HCT116 (cell line): ENCODE measurements around the gene SUPV3L1. TPM values are rescaled to one million over a fixed set of nuclear protein-coding genes. Genes with fewer than 3 reads are reported as not detected.

Experiments
- ATAC-seq: fragments of 200-7000 bp; cut with Tn5 transposase; 2 replicates; pipeline ENCODE4 v1.9.1; 2020; ENCODE audit warnings: mild to moderate bottlenecking, moderate library complexity
- BruUV-seq: library from RNA; stranded (reverse); fragments of 400-500 nt; replicated peaks from 2 replicates; lab custom pipeline; 2021; lab: Mats Ljungman, UMichigan
- CTCF ChIA-PET: fragments of 300-600 bp; sonication (Branson Sonifier 250); formaldehyde crosslinking; loops from one replicate; lab custom pipeline; 2021; ENCODE audit warnings: antibody characterized with exemption; lab: Charles Lee
- POLR2A ChIA-PET: fragments of 300-600, 350-600 bp; sonication (Branson Sonifier 250); formaldehyde crosslinking; loops from one replicate; lab custom pipeline; 2021; ENCODE audit warnings: antibody characterized with exemption; lab: Charles Lee
- RAD21 ChIA-PET, 2 experiments: fragments of 300-600 bp; sonication (Branson Sonifier 250); formaldehyde crosslinking; loops; one replicate each; lab custom pipeline; 2023; ENCODE audit warnings: low total read pairs in 2 of 2; ENCODE audit not compliant: uncharacterized antibody in 2 of 2, unreplicated experiment in 2 of 2, low non-redundant PET in 1 of 2; lab: Charles Lee
- DNase-seq: peaks from one replicate; pipeline ENCODE4 v3.0.0-alpha.2; 2010; ENCODE audit warnings: low read depth, low spot score
- H2AFZ ChIP-seq: fragments of 200-600 bp; shearing (Covaris generic), sonication (generic); 2 replicates; pipeline ENCODE4 v1.6.1; 2017; ENCODE audit warnings: low read depth, mixed run types, mixed read lengths, antibody characterized with exemption, low read length; ENCODE audit not compliant: poor library complexity, severe bottlenecking
- H3K27ac ChIP-seq: 2 replicates; pipeline ENCODE4 v1.5.1; 2012; ENCODE audit warnings: low read depth, low read length
- H3K27me3 ChIP-seq: fragments of 200-600 bp; sonication (generic); 2 replicates; pipeline ENCODE4 v1.6.1; 2016; ENCODE audit warnings: mixed run types, low read length, mixed read lengths; ENCODE audit not compliant: insufficient read depth
- H3K36me3 ChIP-seq, 2 experiments: fragments of 200-500 bp in 1 of 2; fragments of 200-600 bp in 1 of 2; sonication (Bioruptor generic) in 1 of 2; sonication (generic) in 1 of 2; 2 replicates each; pipeline versions ENCODE4 v1.5.1 to v1.6.1; 2014 to 2016; ENCODE audit warnings: low read length in 2 of 2, inconsistent platforms in 1 of 2, mixed read lengths in 1 of 2, mixed run types in 1 of 2; ENCODE audit not compliant: insufficient read depth in 2 of 2, control insufficient read depth in 1 of 2
- H3K4me1 ChIP-seq, 2 experiments: fragments of 200-600 bp in 1 of 2; sonication (generic) in 1 of 2; 2 replicates each; pipeline versions ENCODE4 v1.5.1 to v1.6.1; 2012 to 2017; ENCODE audit warnings: low read length in 2 of 2, inconsistent platforms in 1 of 2, mild to moderate bottlenecking in 1 of 2, mixed read lengths in 1 of 2, mixed run types in 1 of 2, moderate library complexity in 1 of 2; ENCODE audit not compliant: insufficient read depth in 2 of 2, control insufficient read depth in 1 of 2
- H3K4me2 ChIP-seq: fragments of 200-600 bp; sonication (generic); 2 replicates; pipeline ENCODE4 v1.6.1; 2017; ENCODE audit warnings: mixed run types, low read length, mixed read lengths
- H3K4me3 ChIP-seq, 2 experiments: fragments of 200-600 bp in 1 of 2; sonication (generic) in 1 of 2; replicated peaks in 1 of 2; 2 replicates each; pipeline ENCODE4 v1.5.1; 2011 to 2016; ENCODE audit warnings: low read length in 2 of 2, control low read depth in 1 of 2, low read depth in 1 of 2, mild to moderate bottlenecking in 1 of 2, mixed read lengths in 1 of 2, mixed run types in 1 of 2
- H3K79me2 ChIP-seq: fragments of 200-600 bp; sonication (generic); 2 replicates; pipeline ENCODE4 v1.6.1; 2017; ENCODE audit warnings: mild to moderate bottlenecking, mixed run types, low read length, moderate library complexity, mixed read lengths; ENCODE audit not compliant: insufficient read depth
- H3K9ac ChIP-seq: fragments of 200-600 bp; sonication (generic); 2 replicates; pipeline ENCODE4 v1.6.1; 2016; ENCODE audit warnings: low read length, mixed read lengths
- H3K9me2 ChIP-seq: fragments of 200-600 bp; sonication (generic), shearing (Covaris generic); 2 replicates; pipeline ENCODE4 v1.6.1; 2017; ENCODE audit warnings: mixed run types, mild to moderate bottlenecking, moderate library complexity; ENCODE audit not compliant: insufficient read depth
- H3K9me3 ChIP-seq, 2 experiments: fragments of 200-500 bp in 1 of 2; fragments of 200-600 bp in 1 of 2; sonication (Bioruptor generic) in 1 of 2; sonication (generic) in 1 of 2; 2 replicates each; pipeline ENCODE4 v1.6.1; 2014 to 2017; ENCODE audit warnings: low read length in 2 of 2, mixed read lengths in 2 of 2, inconsistent platforms in 1 of 2, low read depth in 1 of 2, mild to moderate bottlenecking in 1 of 2, mixed run types in 1 of 2, moderate library complexity in 1 of 2; ENCODE audit not compliant: control insufficient read depth in 1 of 2, insufficient read depth in 1 of 2
- H4K20me1 ChIP-seq: fragments of 200-600 bp; sonication (generic), shearing (Covaris generic); 2 replicates; pipeline ENCODE4 v1.6.1; 2017; ENCODE audit warnings: mixed run types, mild to moderate bottlenecking, moderate library complexity; ENCODE audit not compliant: insufficient read depth
- CBX3 ChIP-seq: IDR thresholded peaks from 2 replicates; pipeline ENCODE4 v1.6.1; 2012; ENCODE audit warnings: low read depth
- CEBPB ChIP-seq: IDR thresholded peaks from 2 replicates; pipeline ENCODE4 v1.6.1; 2012; ENCODE audit warnings: low read depth
- ELF1 ChIP-seq: IDR thresholded peaks from 2 replicates; pipeline ENCODE4 v1.6.1; 2012; ENCODE audit warnings: low read depth, borderline replicate concordance
- EZH2phosphoT487 ChIP-seq: fragments of 200-600 bp; IDR thresholded peaks from 2 replicates; pipeline ENCODE4 v1.6.1; 2018; ENCODE audit warnings: antibody characterized with exemption, borderline replicate concordance
- POLR2A ChIP-seq: IDR thresholded peaks from 2 replicates; pipeline ENCODE4 v1.7.0; 2011; ENCODE audit warnings: borderline replicate concordance; ENCODE audit not compliant: insufficient read depth, insufficient read length; ENCODE audit errors: extremely low read depth
- POLR2AphosphoS5 ChIP-seq: IDR thresholded peaks from 2 replicates; pipeline ENCODE4 v1.6.1; 2011; ENCODE audit warnings: mild to moderate bottlenecking, low read depth, low read length, moderate library complexity
- SP1 ChIP-seq: IDR thresholded peaks from 2 replicates; pipeline ENCODE4 v1.6.1; 2012; ENCODE audit warnings: low read depth
- TCF7L2 ChIP-seq: IDR thresholded peaks from 2 replicates; pipeline ENCODE4 v1.7.0; 2011; ENCODE audit warnings: borderline replicate concordance, inconsistent platforms; ENCODE audit not compliant: insufficient read depth, insufficient read length; ENCODE audit errors: extremely low read depth
- intact Hi-C: fragments of 100-400 bp; cut with micrococcal nuclease; formaldehyde crosslinking; loops from 2 replicates; pipeline ENCODE4 v1.10.0; 2022
- total RNA-seq: library from RNA; stranded (reverse); gene quantifications from one replicate; pipeline ENCODE4 v1.2.1, GENCODE V29; 2021; ENCODE audit not compliant: unreplicated experiment
- TF ChIP-seq, protein P1 (sequence below): IDR thresholded peaks from 2 replicates; pipeline ENCODE4 v1.6.1; 2012; ENCODE audit warnings: low read depth
- TF ChIP-seq, protein P2 (sequence below): IDR thresholded peaks from 2 replicates; pipeline ENCODE4 v1.6.1; 2012

Gene SUPV3L1
- total RNA-seq, 1 experiment from 2014 or later, result 59.7 TPM

DNA sequence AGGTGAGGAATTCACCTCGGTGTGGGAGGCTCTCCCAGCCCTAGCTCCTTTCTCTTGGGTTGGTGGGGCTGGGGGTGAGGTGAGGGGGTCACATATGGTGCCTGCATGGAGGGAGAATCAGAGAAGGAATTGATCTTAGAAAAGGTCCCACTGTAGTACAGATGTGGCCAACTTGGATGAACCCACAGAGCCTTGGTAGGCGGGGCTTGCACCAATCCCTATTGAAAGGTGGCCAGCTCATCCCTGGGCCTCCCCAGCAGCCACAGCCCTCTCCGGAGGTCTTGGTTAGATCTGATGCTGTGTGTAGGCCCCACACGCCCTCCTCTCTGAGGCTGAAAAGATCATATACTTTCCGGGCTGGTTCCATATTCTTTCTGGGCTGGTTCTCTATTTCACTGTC, 59.1 kb downstream of the SUPV3L1 start:
- no peak for TF ChIP-seq ELF1
- TF ChIP-seq CEBPB, result no peak
- TF ChIP-seq, protein P1, sequence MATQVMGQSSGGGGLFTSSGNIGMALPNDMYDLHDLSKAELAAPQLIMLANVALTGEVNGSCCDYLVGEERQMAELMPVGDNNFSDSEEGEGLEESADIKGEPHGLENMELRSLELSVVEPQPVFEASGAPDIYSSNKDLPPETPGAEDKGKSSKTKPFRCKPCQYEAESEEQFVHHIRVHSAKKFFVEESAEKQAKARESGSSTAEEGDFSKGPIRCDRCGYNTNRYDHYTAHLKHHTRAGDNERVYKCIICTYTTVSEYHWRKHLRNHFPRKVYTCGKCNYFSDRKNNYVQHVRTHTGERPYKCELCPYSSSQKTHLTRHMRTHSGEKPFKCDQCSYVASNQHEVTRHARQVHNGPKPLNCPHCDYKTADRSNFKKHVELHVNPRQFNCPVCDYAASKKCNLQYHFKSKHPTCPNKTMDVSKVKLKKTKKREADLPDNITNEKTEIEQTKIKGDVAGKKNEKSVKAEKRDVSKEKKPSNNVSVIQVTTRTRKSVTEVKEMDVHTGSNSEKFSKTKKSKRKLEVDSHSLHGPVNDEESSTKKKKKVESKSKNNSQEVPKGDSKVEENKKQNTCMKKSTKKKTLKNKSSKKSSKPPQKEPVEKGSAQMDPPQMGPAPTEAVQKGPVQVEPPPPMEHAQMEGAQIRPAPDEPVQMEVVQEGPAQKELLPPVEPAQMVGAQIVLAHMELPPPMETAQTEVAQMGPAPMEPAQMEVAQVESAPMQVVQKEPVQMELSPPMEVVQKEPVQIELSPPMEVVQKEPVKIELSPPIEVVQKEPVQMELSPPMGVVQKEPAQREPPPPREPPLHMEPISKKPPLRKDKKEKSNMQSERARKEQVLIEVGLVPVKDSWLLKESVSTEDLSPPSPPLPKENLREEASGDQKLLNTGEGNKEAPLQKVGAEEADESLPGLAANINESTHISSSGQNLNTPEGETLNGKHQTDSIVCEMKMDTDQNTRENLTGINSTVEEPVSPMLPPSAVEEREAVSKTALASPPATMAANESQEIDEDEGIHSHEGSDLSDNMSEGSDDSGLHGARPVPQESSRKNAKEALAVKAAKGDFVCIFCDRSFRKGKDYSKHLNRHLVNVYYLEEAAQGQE, result no peak
- no peak for TF ChIP-seq CBX3
- no peak for TF ChIP-seq POLR2A
- TF ChIP-seq, protein P2, sequence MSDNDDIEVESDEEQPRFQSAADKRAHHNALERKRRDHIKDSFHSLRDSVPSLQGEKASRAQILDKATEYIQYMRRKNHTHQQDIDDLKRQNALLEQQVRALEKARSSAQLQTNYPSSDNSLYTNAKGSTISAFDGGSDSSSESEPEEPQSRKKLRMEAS, result no peak
- no peak for TF ChIP-seq POLR2AphosphoS5
- no peak for TF ChIP-seq TCF7L2
- no peak for TF ChIP-seq EZH2phosphoT487
- TF ChIP-seq SP1, result no peak
- Histone ChIP-seq H3K9ac (no peak overlapping the region), H3K4me2 (no peak overlapping the region), H3K4me3 (no peak overlapping the region), H3K27me3 (no peaks in the 10 kb centered on the region), H3K79me2 (no peaks in the 10 kb centered on the region), H3K9me3 (no peaks in the 10 kb centered on the region), H3K4me1 (peaks cover 0 to 8% of the 10 kb centered on the region in 2 experiments; a peak in 1 of 4 replicates), H4K20me1 (no peaks in the 10 kb centered on the region), H2AFZ (no peak overlapping the region), H3K9me2 (no peaks in the 10 kb centered on the region), H3K36me3 (no peaks in the 10 kb centered on the region), H3K27ac (no peak overlapping the region)
- ATAC-seq (no peak), DNase-seq (no peak)
- ChIA-PET CTCF (interaction anchor here (0.7 to 2.0 kb wide), 3 partner anchors 138 to 169 kb away, joined by 5 to 11 read pairs (median 6); no protein-coding TSS in a partner anchor), POLR2A (no interaction called here), RAD21 (no interaction called here)
- intact Hi-C loops, result loop anchor here (5.0 kb wide), 2 partner anchors 268 to 398 kb away; no protein-coding TSS in a partner anchor
- no TSS peak for BruUV-seq
